Measurements from ENCODE around the gene MLXIP. TPM values are rescaled to one million over a fixed set of nuclear protein-coding genes. Genes with fewer than 3 reads are reported as not detected.

Gene MLXIP
- total and polyA plus RNA-seq, 2 of the 8 experiments (the other 6 are each of a cell fraction or from before 2014, with no cell fraction given) = 5.5 to 40.5 TPM

DNA sequence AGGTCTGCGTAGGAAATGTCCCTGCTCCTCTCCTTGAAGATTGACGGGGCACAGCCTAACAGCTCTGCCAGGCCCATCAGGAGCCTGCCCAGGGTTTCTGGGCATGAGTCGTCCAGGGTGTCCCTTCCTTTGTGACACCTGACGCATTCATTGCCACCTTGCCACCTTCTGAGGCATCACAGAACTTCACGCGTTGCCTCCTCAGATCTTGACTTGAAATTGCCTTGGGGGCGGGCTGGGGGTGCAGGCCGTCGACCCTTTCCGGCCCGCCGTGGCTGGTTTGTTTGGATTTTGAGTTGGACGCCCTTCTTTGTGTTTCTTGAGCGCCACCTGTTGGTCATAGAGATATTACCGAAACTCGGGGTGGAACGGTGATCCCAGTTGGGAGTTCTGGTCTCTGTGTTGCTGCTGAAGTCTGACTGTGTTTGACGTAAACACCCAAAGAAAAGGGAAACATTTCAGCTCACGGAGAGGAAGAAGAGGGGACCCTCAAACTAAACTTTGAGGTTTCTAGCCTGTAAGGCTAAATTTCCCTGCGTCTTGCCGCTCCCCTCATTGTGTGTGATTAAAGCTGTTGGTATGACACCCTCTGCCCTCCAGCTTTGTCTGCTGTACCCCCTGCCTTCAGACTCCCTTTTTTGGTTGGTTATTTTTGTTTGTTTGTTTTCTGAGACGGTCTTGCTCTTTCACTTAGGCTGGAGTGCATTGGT is 44.6 kb downstream of the MLXIP start (continued):
- TF ChIP-seq CTCF (IDR thresholded peaks at IDR 0.05; ENCODE audit: control extremely low read depth in 1 of 3, insufficient read depth in 1 of 3, low read depth in 1 of 3, low read length in 3 of 3) = peak; percentile 42 to 73 (median 68)
